HG02623 (cell line): ENCODE results near the gene SCTR.
"Not testable (repeated sequence)": the region's sequence is repeated elsewhere in the genome, so short reads cannot be mapped to it uniquely, and the experiment has no call there.

Experiments used
- ATAC-seq: cut with Tn5 transposase; IDR thresholded peaks from one replicate; pipeline ENCODE4 v1.9.1; 2021; ENCODE audit warnings: moderate library complexity; ENCODE audit not compliant: unreplicated experiment

Gene SCTR

GRCh38 chr2:119417908-119418307, 106.4 kb downstream of the SCTR start:
- ATAC-seq, result no peak

DNA sequence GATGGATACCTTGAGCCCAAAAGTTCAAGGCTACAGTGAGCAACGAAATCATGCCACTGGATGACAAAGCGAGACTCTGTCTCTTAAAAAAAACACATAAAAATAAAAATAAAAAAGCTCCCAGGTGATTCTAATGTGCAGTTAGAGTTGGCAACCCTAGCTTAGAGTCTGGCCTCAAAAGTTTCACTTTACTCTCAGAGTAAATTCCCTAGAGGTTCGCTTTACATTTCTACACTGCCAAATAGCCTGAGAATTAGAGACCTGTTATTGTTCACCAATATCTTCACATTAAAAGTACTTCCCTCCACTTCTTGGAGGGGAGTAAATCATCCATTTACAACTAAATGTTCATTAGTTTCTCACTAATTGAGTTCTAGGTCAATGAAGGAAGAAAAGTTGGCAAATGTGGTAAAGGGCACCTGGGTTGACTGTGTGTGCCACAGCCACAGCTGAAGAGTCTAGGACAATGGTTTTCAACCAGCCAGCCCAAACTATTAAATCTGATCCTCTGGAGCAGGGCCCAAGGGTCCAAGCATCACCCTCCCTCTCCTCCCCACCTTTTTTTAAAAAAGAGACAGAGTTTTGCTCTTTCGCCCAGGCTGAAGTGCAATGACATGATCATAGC, 107.9 kb downstream of the SCTR start:
- no peak for ATAC-seq

DNA sequence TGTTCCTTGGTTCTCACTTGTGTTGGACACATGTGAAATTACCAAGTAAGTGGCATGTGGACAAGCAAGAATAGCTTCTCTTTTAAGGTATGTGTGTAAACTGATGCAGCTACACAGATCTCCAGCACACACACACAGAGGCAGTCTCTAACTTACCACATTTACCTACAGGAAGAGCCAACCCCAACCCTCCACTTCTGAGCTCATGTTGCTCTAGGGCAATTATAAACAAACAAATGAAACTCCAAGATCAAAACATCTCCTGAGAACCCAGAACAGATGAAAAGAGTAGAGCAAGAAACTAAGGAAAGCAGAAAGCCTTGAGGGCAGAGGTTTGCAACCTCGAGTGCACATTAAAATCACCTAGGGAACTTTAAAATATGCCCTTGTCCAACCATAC, 108.7 kb downstream of the SCTR start:
- no peak for ATAC-seq

- ATAC-seq, result no peak
These were observed 109.4 kb downstream of the SCTR start for GRCh38 chr2:119414894-119415293.

DNA sequence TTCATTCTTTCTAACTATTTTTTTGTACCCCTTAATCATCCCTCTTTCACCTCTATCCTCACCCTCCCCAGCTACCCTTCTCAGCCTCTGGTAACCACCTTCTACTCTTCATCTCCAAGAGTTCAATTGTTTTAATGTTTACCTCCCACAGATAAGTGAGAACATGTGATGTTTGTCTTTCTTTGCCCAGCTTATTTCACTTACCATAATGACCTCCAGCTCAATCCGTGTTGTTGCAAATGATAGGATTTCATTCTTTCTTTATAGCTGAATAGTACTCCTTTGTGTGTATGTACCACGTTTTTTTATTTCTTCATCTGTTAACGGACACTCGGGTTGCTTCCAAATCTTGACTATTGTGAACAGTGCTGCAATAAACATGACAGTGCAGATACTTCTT, 114.8 kb downstream of the SCTR start:
- no peak for ATAC-seq

DNA sequence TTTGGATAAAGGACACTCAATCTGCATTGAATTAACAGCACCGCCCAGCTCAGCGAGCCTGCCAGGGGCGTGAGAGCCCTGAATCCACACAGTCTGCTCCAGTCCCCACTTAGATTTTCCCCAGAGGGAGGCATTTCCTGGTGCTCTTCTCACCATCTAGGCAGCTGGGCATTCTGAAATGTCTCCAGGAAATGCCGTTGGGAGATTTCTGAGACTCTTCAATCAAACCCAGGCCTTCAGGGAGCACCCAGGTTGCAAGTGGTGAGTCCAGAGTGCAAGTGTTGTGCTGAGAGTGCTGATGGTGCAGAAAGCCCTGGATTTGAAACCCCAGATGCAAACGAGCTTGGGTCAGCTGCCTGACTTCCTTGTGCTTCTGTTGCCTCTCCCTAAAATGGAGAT, 116.1 kb downstream of the SCTR start:
- no peak for ATAC-seq

GRCh38 chr2:119407430-119408220, 116.7 kb downstream of the SCTR start:
- peak; percentile 45 for ATAC-seq

GRCh38 chr2:119405151-119405550, 119.1 kb downstream of the SCTR start:
- ATAC-seq, result no peak

GRCh38 chr2:119403618-119404017, 120.7 kb downstream of the SCTR start:
- ATAC-seq, result not testable (repeated sequence)

- no peak for ATAC-seq
These were observed 121.4 kb downstream of the SCTR start for GRCh38 chr2:119402645-119403560.

GRCh38 chr2:119402106-119402505, 122.2 kb downstream of the SCTR start:
- ATAC-seq, result no peak

DNA sequence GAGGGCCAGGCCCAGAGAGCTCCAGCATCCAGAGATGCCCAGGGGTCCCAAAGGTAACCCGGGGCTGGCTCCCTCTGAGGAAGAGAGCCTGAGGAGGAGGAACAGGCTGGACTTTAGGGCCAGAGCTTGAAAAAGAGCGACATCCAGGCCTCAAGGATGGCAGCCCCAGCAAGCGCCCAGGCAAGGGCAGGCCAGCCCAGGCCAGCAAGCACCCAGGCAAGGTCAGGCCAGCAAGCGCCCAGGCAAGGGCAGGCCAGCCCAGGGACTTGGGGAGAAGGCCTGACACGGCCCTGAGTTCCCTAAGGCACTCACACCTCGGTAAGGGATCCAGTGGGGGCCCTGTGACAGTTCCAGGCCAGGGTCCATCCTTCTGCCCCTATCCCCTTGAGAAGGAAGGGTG, 127.1 kb downstream of the SCTR start:
- no peak for ATAC-seq

DNA sequence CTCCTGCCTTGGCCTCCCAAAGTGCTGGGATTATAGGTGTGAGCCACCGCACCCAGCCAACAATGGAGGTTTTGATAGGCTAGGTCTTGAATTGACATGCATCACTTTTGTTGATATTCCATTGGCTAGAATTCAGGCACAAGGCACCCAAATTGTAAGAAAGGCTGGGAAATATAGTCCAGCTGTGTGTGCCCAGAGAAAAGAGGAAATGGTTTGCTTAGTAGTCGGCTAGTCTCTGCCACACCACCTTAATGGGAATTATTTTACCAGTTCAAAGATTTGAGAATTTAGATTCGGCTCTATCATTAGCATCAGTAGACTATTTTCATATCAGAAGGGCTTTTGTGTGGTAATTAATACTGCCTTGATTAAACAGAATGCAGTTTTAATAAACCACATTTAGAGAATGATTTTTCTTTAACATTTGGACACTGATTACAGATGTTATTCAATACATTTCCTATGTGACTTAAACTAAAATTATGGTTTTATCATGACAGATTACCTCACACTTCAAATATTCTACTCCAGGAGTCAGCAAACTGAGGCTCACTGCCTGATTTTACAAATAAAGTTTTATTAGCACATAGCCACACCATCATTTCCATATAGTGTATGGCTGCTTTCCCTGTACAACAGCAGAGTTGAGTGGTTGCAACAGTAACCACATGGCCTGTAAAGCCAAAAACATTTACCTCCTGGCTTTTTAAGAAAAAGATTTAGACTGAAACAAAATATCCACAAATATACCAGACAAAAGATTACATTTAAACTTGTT, 130.1 kb downstream of the SCTR start:
- ATAC-seq, result no peak
